CD14-positive monocyte (primary cell): Measurements from ENCODE around the gene PTPRD. TPM values are rescaled to one million over a fixed set of nuclear protein-coding genes. Genes with fewer than 3 reads are reported as not detected.

ENCODE experiments used
- DNase-seq, 3 donors: peaks; one replicate each; pipeline ENCODE4 v3.0.0-alpha.2; 2011 to 2022
- H2AFZ ChIP-seq: 2 replicates; pipeline ENCODE4 v1.6.0; 2012; ENCODE audit warnings: mild to moderate bottlenecking, low read depth, low read length, inconsistent platforms; ENCODE audit not compliant: insufficient read depth, poor library complexity, severe bottlenecking
- H3K27ac ChIP-seq, 2 donors: 1 replicate in 1 of 2; 2 replicates in 1 of 2; pipeline ENCODE4 v1.5.1; 2012 to 2013; ENCODE audit warnings: low read length in 2 of 2, control low read depth in 1 of 2, inconsistent platforms in 1 of 2, low read depth in 1 of 2, mild to moderate bottlenecking in 1 of 2
- H3K27me3 ChIP-seq, 2 donors: one replicate each; pipeline versions ENCODE4 v1.6.0 to v1.6.1; 2011 to 2013; ENCODE audit warnings: low read length in 2 of 2; ENCODE audit not compliant: control insufficient read depth in 2 of 2, insufficient read depth in 2 of 2
- H3K36me3 ChIP-seq, 2 donors: replicated peaks in 1 of 2; 1 replicate in 1 of 2; 2 replicates in 1 of 2; pipeline versions ENCODE4 v1.5.1 to v1.6.1; 2012 to 2013; ENCODE audit warnings: low read length in 2 of 2, control low read depth in 1 of 2, inconsistent platforms in 1 of 2, mild to moderate bottlenecking in 1 of 2; ENCODE audit not compliant: insufficient read depth in 2 of 2, control insufficient read depth in 1 of 2
- H3K4me1 ChIP-seq, 2 donors: 1 replicate in 1 of 2; 2 replicates in 1 of 2; pipeline versions ENCODE4 v1.5.1 to v1.6.1; 2012 to 2013; ENCODE audit warnings: low read length in 2 of 2, control low read depth in 1 of 2, inconsistent platforms in 1 of 2, mild to moderate bottlenecking in 1 of 2, moderate library complexity in 1 of 2; ENCODE audit not compliant: insufficient read depth in 2 of 2, control insufficient read depth in 1 of 2
- H3K4me2 ChIP-seq: replicated peaks from 2 replicates; pipeline ENCODE3; 2012; ENCODE audit warnings: low read length, moderate library complexity, mild to moderate bottlenecking; ENCODE audit not compliant: poor library complexity, severe bottlenecking; ENCODE audit errors: extremely low read depth
- H3K4me3 ChIP-seq, 3 experiments: fragments of 200-600 bp in 1 of 3; sonication (generic) in 1 of 3; replicated peaks in 1 of 3; 1 replicate in 2 of 3; 2 replicates in 1 of 3; pipeline ENCODE4 v1.5.1; 2011 to 2013; ENCODE audit warnings: low read length in 3 of 3, mild to moderate bottlenecking in 3 of 3, control low read depth in 2 of 3, low read depth in 2 of 3, inconsistent platforms in 1 of 3, moderate library complexity in 1 of 3
- H3K79me2 ChIP-seq: 2 replicates; pipeline ENCODE4 v1.6.0; 2012; ENCODE audit warnings: mild to moderate bottlenecking, control low read depth, inconsistent platforms, low read length, moderate library complexity; ENCODE audit not compliant: insufficient read depth
- H3K9ac ChIP-seq: 2 replicates; pipeline ENCODE4 v1.6.0; 2017; ENCODE audit warnings: low read length, mild to moderate bottlenecking; ENCODE audit not compliant: insufficient read depth, poor library complexity, severe bottlenecking
- H3K9me3 ChIP-seq, 2 donors: replicated peaks in 1 of 2; 1 replicate in 1 of 2; 2 replicates in 1 of 2; pipeline versions ENCODE4 v1.5.1 to v1.6.1; 2012 to 2013; ENCODE audit warnings: low read length in 2 of 2, control low read depth in 1 of 2; ENCODE audit not compliant: control insufficient read depth in 1 of 2, insufficient read depth in 1 of 2
- H4K20me1 ChIP-seq: 2 replicates; pipeline ENCODE4 v1.6.0; 2012; ENCODE audit warnings: mild to moderate bottlenecking, low read length, control low read depth, moderate library complexity; ENCODE audit not compliant: insufficient read depth
- H3K27ac Mint-ChIP-seq, 7 donors: one replicate each; pipeline ENCODE4 v1.8.0; 2020; ENCODE audit warnings: mild to moderate bottlenecking in 7 of 7, mixed read lengths in 7 of 7, moderate library complexity in 6 of 7, inconsistent platforms in 2 of 7
- H3K27me3 Mint-ChIP-seq, 3 donors: one replicate each; pipeline ENCODE4 v1.8.0; 2021 to 2022; ENCODE audit warnings: low read depth in 3 of 3, mild to moderate bottlenecking in 3 of 3, mixed read lengths in 3 of 3, moderate library complexity in 3 of 3, inconsistent platforms in 1 of 3
- H3K36me3 Mint-ChIP-seq, 2 donors: one replicate each; pipeline ENCODE4 v1.8.0; 2020; ENCODE audit warnings: mixed read lengths in 2 of 2, inconsistent platforms in 1 of 2, mild to moderate bottlenecking in 1 of 2
- H3K4me1 Mint-ChIP-seq: one replicate; pipeline ENCODE4 v1.8.0; 2020; ENCODE audit warnings: mild to moderate bottlenecking, mixed read lengths
- H3K4me3 Mint-ChIP-seq, 2 donors: one replicate each; pipeline ENCODE4 v1.8.0; 2020; ENCODE audit warnings: mild to moderate bottlenecking in 2 of 2, mixed read lengths in 2 of 2, moderate library complexity in 1 of 2
- H3K9me3 Mint-ChIP-seq, 7 donors: one replicate each; pipeline ENCODE4 v1.8.0; 2020 to 2022; ENCODE audit warnings: mixed read lengths in 7 of 7, mild to moderate bottlenecking in 6 of 7, moderate library complexity in 6 of 7, inconsistent platforms in 2 of 7
- WGBS: methylation state at CpG from one replicate; pipeline ENCODE4 v1.1.5; 2013; ENCODE audit warnings: missing lambda C conversion rate; ENCODE audit not compliant: insufficient coverage; 5-methylcytosine and 5-hydroxymethylcytosine counted together
- intact Hi-C, 2 donors: fragments of 100-400 bp; cut with micrococcal nuclease; formaldehyde crosslinking; loops; one replicate each; pipeline versions ENCODE4 v1.15.0 to v1.15.1; 2023
- polyA plus RNA-seq, 3 donors: library from polyadenylated mRNA; depleted of rRNA in 1 of 3; unstranded in 2 of 3; stranded (reverse) in 1 of 3; fragments of 300-500 nt in 2 of 3; fragments of >200 nt in 1 of 3; fragmentation: Illumina TruSeq in 2 of 3; gene quantifications; 1 replicate in 2 of 3; 2 replicates in 1 of 3; pipeline ENCODE4 v1.2.3, GENCODE V29; 2012 to 2021
- TF ChIP-seq, protein P1 (sequence below): fragments of 200-600 bp; IDR thresholded peaks from one replicate; pipeline ENCODE4 v1.8.0; 2022; ENCODE audit warnings: antibody characterized with exemption, mild to moderate bottlenecking

The PTPRD gene
- polyA plus RNA-seq, 3 donors: not detected

DNA sequence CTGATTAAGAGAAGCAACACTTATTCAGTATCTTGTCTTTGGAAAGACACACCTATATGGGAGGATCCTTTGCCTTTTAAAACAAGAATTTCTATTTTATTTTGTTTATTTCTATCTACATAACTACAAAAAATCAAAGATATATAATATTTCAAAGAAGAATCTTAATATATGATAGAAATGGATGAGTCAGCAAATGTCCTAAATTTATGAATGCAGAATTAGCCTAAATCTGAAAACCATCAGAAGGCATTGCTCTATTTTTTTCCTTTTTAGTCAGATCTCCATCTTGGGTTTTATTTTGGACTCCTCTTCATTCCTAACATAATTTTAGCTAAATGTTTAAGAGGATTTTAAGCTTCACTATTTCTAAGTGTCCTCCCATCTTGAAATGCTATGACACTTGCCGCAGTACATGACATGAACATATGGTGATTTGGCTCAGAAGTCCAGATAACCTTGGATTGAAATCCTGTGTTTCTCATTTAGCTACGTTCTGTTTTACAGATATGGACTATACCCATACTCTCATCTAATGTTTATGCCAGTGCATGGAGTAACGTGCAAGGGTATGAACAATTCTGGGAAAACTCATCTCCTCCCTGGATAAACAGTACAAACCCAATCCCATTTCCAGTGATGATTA is 1490.4 kb downstream of the PTPRD start:
- H3K27me3 ChIP-seq: no peaks in the 10 kb centered on the region
- no peaks in the 10 kb centered on the region for H3K36me3 ChIP-seq
- H3K27me3 Mint-ChIP-seq: no peaks in the 10 kb centered on the region
- no peak overlapping the region for H3K9ac ChIP-seq
- no peak overlapping the region for H3K4me2 ChIP-seq
- no peaks in the 10 kb centered on the region for H3K4me1 Mint-ChIP-seq
- H3K9me3 ChIP-seq: no peaks in the 10 kb centered on the region
- no peaks in the 10 kb centered on the region for H3K4me1 ChIP-seq
- no peaks in the 10 kb centered on the region for H4K20me1 ChIP-seq
- peaks cover 0 to 2% (median 0%) of the 10 kb centered on the region in 7 donors for H3K9me3 Mint-ChIP-seq
- WGBS: no CpG with 5 or more reads among the region's 3 CpGs
- TF ChIP-seq, protein P1, sequence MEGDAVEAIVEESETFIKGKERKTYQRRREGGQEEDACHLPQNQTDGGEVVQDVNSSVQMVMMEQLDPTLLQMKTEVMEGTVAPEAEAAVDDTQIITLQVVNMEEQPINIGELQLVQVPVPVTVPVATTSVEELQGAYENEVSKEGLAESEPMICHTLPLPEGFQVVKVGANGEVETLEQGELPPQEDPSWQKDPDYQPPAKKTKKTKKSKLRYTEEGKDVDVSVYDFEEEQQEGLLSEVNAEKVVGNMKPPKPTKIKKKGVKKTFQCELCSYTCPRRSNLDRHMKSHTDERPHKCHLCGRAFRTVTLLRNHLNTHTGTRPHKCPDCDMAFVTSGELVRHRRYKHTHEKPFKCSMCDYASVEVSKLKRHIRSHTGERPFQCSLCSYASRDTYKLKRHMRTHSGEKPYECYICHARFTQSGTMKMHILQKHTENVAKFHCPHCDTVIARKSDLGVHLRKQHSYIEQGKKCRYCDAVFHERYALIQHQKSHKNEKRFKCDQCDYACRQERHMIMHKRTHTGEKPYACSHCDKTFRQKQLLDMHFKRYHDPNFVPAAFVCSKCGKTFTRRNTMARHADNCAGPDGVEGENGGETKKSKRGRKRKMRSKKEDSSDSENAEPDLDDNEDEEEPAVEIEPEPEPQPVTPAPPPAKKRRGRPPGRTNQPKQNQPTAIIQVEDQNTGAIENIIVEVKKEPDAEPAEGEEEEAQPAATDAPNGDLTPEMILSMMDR: no peak
- H2AFZ ChIP-seq: no peak overlapping the region
- DNase-seq: no peak
- no peak overlapping the region for H3K27ac ChIP-seq
- intact Hi-C loops: no loop called here
- H3K36me3 Mint-ChIP-seq: no peaks in the 10 kb centered on the region
- no peaks in the 10 kb centered on the region for H3K79me2 ChIP-seq
- H3K4me3 ChIP-seq: no peak overlapping the region
- H3K27ac Mint-ChIP-seq: no peak overlapping the region
- H3K4me3 Mint-ChIP-seq: no peak overlapping the region

DNA sequence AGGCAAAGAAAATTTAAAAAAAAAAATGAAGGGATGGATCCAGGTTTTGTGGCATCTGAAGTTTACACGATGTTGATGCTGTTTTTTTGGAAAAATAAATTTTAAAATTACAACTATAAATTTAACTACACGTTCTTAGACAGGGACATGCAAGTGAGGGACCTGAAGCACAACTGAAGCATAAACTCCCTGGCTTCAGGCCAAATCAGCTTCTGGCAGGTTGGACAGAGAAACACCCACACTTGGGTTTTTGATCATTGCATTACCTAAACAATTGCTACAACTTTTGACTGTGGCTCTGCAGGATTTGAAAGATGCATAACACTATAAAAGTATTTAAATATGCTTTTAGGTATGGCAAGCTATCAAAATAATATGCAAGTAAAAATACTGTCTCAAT is 1494.9 kb downstream of the PTPRD start:
- no peak overlapping the region for H3K4me3 Mint-ChIP-seq
- H3K4me1 Mint-ChIP-seq: no peaks in the 10 kb centered on the region
- H3K27me3 Mint-ChIP-seq: no peaks in the 10 kb centered on the region
- DNase-seq: no peak
- Histone ChIP-seq H4K20me1 (no peaks in the 10 kb centered on the region), H3K27me3 (no peaks in the 10 kb centered on the region), H2AFZ (no peak overlapping the region), H3K36me3 (no peaks in the 10 kb centered on the region), H3K4me3 (no peak overlapping the region), H3K9ac (no peak overlapping the region), H3K4me2 (no peak overlapping the region), H3K79me2 (no peaks in the 10 kb centered on the region), H3K27ac (no peak overlapping the region), H3K9me3 (no peaks in the 10 kb centered on the region), H3K4me1 (no peaks in the 10 kb centered on the region)
- peaks cover 0 to 4% (median 0%) of the 10 kb centered on the region in 7 donors for H3K9me3 Mint-ChIP-seq
- H3K36me3 Mint-ChIP-seq: no peaks in the 10 kb centered on the region
- no peak overlapping the region for H3K27ac Mint-ChIP-seq
- intact Hi-C loops: no loop called here
- TF ChIP-seq, protein P1: no peak
- WGBS: 67% methylated on average over 1 of the region's 2 CpGs
